Endothelial cell of umbilical vein (primary cell): ENCODE results near the gene ENKD1. TPM values are rescaled to one million over a fixed set of nuclear protein-coding genes. Genes with fewer than 3 reads are reported as not detected.

Source experiments
- BruUV-seq: library from RNA; stranded (reverse); fragments of 400-500 nt; replicated peaks from 2 replicates; lab custom pipeline; 2021; lab: Mats Ljungman, UMichigan
- CTCF ChIA-PET: fragments of 300-600, 350-600 bp; sonication (Branson Sonifier 250); formaldehyde crosslinking; loops from one replicate; lab custom pipeline; 2021; ENCODE audit warnings: antibody characterized with exemption, inconsistent platforms; lab: Charles Lee
- POLR2A ChIA-PET: fragments of 300-600, 350-600 bp; sonication (Branson Sonifier 250); formaldehyde crosslinking; loops from one replicate; lab custom pipeline; 2021; ENCODE audit warnings: antibody characterized with exemption, inconsistent platforms; lab: Charles Lee
- DNase-seq: peaks from one replicate; pipeline ENCODE4 v3.0.0-alpha.2; 2011; ENCODE audit warnings: low read depth, low spot score
- FAIRE-seq: peaks from 2 replicates; lab custom pipeline; 2011; peaks lifted over from hg19 to GRCh38; lab: Jason Lieb, UNC
- H2AFZ ChIP-seq: 2 replicates; pipeline ENCODE4 v1.6.0; 2012; ENCODE audit warnings: low read depth, low read length, control low read depth, inconsistent platforms
- H3K27ac ChIP-seq: 2 replicates; pipeline ENCODE4 v1.5.1; 2011; ENCODE audit warnings: low read depth, mild to moderate bottlenecking, control low read depth, low read length, moderate library complexity; ENCODE audit not compliant: insufficient read depth
- H3K27me3 ChIP-seq, 2 experiments: 2 replicates each; pipeline versions ENCODE4 v1.6.0 to v1.6.1; 2011; ENCODE audit warnings: low read length in 2 of 2, mixed read lengths in 1 of 2; ENCODE audit not compliant: control insufficient read depth in 2 of 2, insufficient read depth in 2 of 2
- H3K36me3 ChIP-seq, 2 experiments: 2 replicates in 1 of 2; 3 replicates in 1 of 2; pipeline ENCODE4 v1.5.1; 2011; ENCODE audit warnings: low read length in 2 of 2, mild to moderate bottlenecking in 1 of 2, moderate library complexity in 1 of 2; ENCODE audit not compliant: control insufficient read depth in 2 of 2, insufficient read depth in 2 of 2; ENCODE audit errors: extremely low read depth in 1 of 2
- H3K4me1 ChIP-seq: 3 replicates; pipeline ENCODE4 v1.5.1; 2011; ENCODE audit warnings: mild to moderate bottlenecking, low read length; ENCODE audit not compliant: control insufficient read depth, insufficient read depth; ENCODE audit errors: extremely low read depth
- H3K4me2 ChIP-seq: 2 replicates; pipeline ENCODE4 v1.6.1; 2011; ENCODE audit warnings: low read length, control low read depth, mixed read lengths; ENCODE audit not compliant: insufficient read depth
- H3K4me3 ChIP-seq, 3 experiments: fragments of 200-600 bp in 1 of 3; sonication (generic), shearing (Covaris generic) in 1 of 3; replicated peaks in 1 of 3; 2 replicates each; pipeline ENCODE4 v1.5.1; 2011 to 2016; ENCODE audit warnings: control low read depth in 3 of 3, low read length in 3 of 3, mild to moderate bottlenecking in 2 of 3, inconsistent platforms in 1 of 3, low read depth in 1 of 3, moderate library complexity in 1 of 3; ENCODE audit not compliant: insufficient read depth in 1 of 3
- H3K79me2 ChIP-seq: 2 replicates; pipeline ENCODE4 v1.6.0; 2012; ENCODE audit warnings: low read length, inconsistent platforms; ENCODE audit not compliant: control insufficient read depth, insufficient read depth
- H3K9ac ChIP-seq: replicated peaks from 2 replicates; pipeline ENCODE3; 2011; ENCODE audit warnings: low read length, control low read depth; ENCODE audit not compliant: insufficient read depth; ENCODE audit errors: extremely low read depth
- H3K9me1 ChIP-seq: replicated peaks from 3 replicates; pipeline ENCODE4 v1.6.0; 2011; ENCODE audit warnings: mild to moderate bottlenecking, low read length; ENCODE audit not compliant: control insufficient read depth, insufficient read depth; ENCODE audit errors: extremely low read depth
- H3K9me3 ChIP-seq: replicated peaks from 2 replicates; pipeline ENCODE4 v1.5.1; 2012; ENCODE audit warnings: low read length, inconsistent platforms; ENCODE audit not compliant: control insufficient read depth, insufficient read depth
- H4K20me1 ChIP-seq: replicated peaks from 2 replicates; pipeline ENCODE3; 2011; ENCODE audit warnings: mild to moderate bottlenecking, low read length; ENCODE audit not compliant: control insufficient read depth, insufficient read depth; ENCODE audit errors: extremely low read depth
- EZH2 ChIP-seq: IDR thresholded peaks from 2 replicates; pipeline ENCODE4 v1.6.1; 2012; ENCODE audit warnings: borderline replicate concordance, low read depth, mild to moderate bottlenecking, moderate library complexity, low read length, inconsistent platforms; ENCODE audit not compliant: severe bottlenecking
- FOS ChIP-seq: IDR thresholded peaks from 2 replicates; pipeline ENCODE4 v1.6.1; 2011; ENCODE audit warnings: mild to moderate bottlenecking, low read length, moderate library complexity, borderline replicate concordance; ENCODE audit not compliant: insufficient read depth
- GATA2 ChIP-seq: IDR thresholded peaks from 2 replicates; pipeline ENCODE4 v1.7.0; 2011; ENCODE audit warnings: low read depth, mild to moderate bottlenecking, moderate library complexity, mixed read lengths, low read length; ENCODE audit not compliant: insufficient read length, insufficient read depth
- JUN ChIP-seq: IDR thresholded peaks from 2 replicates; pipeline ENCODE4 v1.6.1; 2011; ENCODE audit warnings: borderline replicate concordance, low read depth; ENCODE audit not compliant: insufficient read length, insufficient read depth
- MYC ChIP-seq: IDR thresholded peaks from one replicate; pipeline ENCODE4 v1.6.1; 2011; ENCODE audit warnings: mild to moderate bottlenecking, low read depth, low read length
- POLR2A ChIP-seq: IDR thresholded peaks from 2 replicates; pipeline ENCODE4 v1.6.1; 2012; ENCODE audit warnings: low read depth, mild to moderate bottlenecking, control low read depth, low read length
- POLR2AphosphoS5 ChIP-seq: IDR thresholded peaks from 2 replicates; pipeline ENCODE4 v1.6.1; 2012; ENCODE audit warnings: low read depth, mild to moderate bottlenecking, control low read depth, low read length, moderate library complexity; ENCODE audit not compliant: insufficient read depth
- dilution Hi-C: fragments of 300-500 bp; cut with MboI; formaldehyde crosslinking; loops from one replicate; pipeline ENCODE4 v1.15.0; 2019; ENCODE audit warnings: low sequenced_read_pairs; ENCODE audit not compliant: extremely low pct_ligation_motif_present
- intact Hi-C: fragments of 100-400 bp; cut with micrococcal nuclease; formaldehyde crosslinking; loops from one replicate; pipeline ENCODE4 v1.10.0; 2022
- polyA plus RNA-seq, 4 experiments: library from polyadenylated mRNA; depleted of rRNA in 3 of 4; stranded (reverse) in 3 of 4; unstranded in 1 of 4; fragments of >200 nt; gene quantifications; 2 replicates each; pipeline versions ENCODE4 v1.2.1 to v1.2.3, GENCODE V29; 2011 to 2012; ENCODE audit warnings: missing spikeins in 1 of 4
- total RNA-seq: library from RNA; stranded (reverse); gene quantifications from 2 replicates; pipeline ENCODE4 v1.2.3, GENCODE V29; 2021
- TF ChIP-seq, protein P1 (sequence below), 2 donors: IDR thresholded peaks; 1 replicate in 1 of 2; 2 replicates in 1 of 2; pipeline ENCODE4 v1.5.1; 2011; ENCODE audit warnings: low read length in 2 of 2, mild to moderate bottlenecking in 2 of 2, moderate library complexity in 2 of 2, control low read depth in 1 of 2, inconsistent platforms in 1 of 2, low read depth in 1 of 2; ENCODE audit not compliant: insufficient read depth in 1 of 2; ENCODE audit errors: extremely low read depth in 1 of 2
- TF ChIP-seq, protein P2 (sequence below): IDR thresholded peaks from 2 replicates; pipeline ENCODE4 v1.6.1; 2011; ENCODE audit not compliant: insufficient read depth, insufficient read length

ENKD1 gene
- total and polyA plus RNA-seq, 2 donors (not counting 3 experiments of a cell fraction or from before 2014, with no cell fraction given), result 16.7 to 17.3 TPM

DNA sequence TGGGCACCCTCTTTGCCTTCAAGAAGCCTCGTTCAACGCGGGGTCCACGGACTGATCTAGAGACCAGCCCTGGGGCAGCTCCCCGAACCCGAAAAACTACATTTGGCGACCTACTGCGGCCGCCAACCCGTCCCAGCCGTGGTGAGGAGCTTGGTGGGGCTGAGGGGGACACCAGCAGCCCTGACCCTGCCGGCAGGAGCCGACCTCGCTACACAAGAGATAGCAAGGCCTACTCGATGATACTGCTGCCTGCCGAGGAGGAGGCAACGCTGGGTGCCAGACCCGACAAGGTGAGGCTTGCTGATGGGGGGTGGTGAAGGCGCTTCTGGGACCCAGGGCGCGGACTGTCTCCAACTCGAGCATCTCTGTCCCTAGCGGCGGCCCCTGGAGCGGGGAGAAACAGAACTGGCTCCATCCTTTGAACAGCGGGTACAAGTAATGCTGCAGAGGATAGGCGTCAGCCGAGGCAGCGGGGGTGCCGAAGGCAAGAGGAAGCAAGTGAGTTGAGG lies 12.1 kb downstream of the ENKD1 start:
- no peak overlapping the region for H3K9ac ChIP-seq
- H3K27me3 ChIP-seq, result peaks cover 29 to 30% of the 10 kb centered on the region in 2 experiments
- H3K9me3 ChIP-seq, result no peaks in the 10 kb centered on the region
- no peaks in the 10 kb centered on the region for H3K36me3 ChIP-seq
- no peaks in the 10 kb centered on the region for H3K79me2 ChIP-seq
- CTCF ChIA-PET, result interaction anchor here (0.6 to 1.6 kb wide), 2 partner anchors 14 to 133 kb away, joined by 3 to 6 read pairs; no protein-coding TSS in a partner anchor
- TF ChIP-seq EZH2 (no peak), GATA2 (no peak), JUN (no peak), POLR2A (no peak), MYC (no peak), FOS (no peak), POLR2AphosphoS5 (no peak)
- TF ChIP-seq, protein P1, sequence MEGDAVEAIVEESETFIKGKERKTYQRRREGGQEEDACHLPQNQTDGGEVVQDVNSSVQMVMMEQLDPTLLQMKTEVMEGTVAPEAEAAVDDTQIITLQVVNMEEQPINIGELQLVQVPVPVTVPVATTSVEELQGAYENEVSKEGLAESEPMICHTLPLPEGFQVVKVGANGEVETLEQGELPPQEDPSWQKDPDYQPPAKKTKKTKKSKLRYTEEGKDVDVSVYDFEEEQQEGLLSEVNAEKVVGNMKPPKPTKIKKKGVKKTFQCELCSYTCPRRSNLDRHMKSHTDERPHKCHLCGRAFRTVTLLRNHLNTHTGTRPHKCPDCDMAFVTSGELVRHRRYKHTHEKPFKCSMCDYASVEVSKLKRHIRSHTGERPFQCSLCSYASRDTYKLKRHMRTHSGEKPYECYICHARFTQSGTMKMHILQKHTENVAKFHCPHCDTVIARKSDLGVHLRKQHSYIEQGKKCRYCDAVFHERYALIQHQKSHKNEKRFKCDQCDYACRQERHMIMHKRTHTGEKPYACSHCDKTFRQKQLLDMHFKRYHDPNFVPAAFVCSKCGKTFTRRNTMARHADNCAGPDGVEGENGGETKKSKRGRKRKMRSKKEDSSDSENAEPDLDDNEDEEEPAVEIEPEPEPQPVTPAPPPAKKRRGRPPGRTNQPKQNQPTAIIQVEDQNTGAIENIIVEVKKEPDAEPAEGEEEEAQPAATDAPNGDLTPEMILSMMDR (IDR thresholded peaks at IDR 0.05; ENCODE audit: extremely low read depth in 1 of 2, insufficient read depth in 1 of 2, low read depth in 1 of 2, low read length in 2 of 2), result no peak
- TF ChIP-seq, protein P2, sequence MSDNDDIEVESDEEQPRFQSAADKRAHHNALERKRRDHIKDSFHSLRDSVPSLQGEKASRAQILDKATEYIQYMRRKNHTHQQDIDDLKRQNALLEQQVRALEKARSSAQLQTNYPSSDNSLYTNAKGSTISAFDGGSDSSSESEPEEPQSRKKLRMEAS, result no peak
- BruUV-seq, result no TSS peak
- DNase-seq (no peak), FAIRE-seq (no peak)
- H3K9me1 ChIP-seq, result no peaks in the 10 kb centered on the region
- H4K20me1 ChIP-seq, result no peaks in the 10 kb centered on the region
- dilution Hi-C loops, result no loop called here
- no peak overlapping the region for H3K27ac ChIP-seq
- no peak overlapping the region for H3K4me2 ChIP-seq
- H3K4me1 ChIP-seq, result peaks cover 8% of the 10 kb centered on the region
- intact Hi-C loops, result no loop called here
- no peak overlapping the region for H2AFZ ChIP-seq
- no peak overlapping the region for H3K4me3 ChIP-seq
- POLR2A ChIA-PET, result no interaction called here
